Colon (tissue), 2 donors: ENCODE results near the gene OR56B1.

Experiments
- FAIRE-seq: peaks from 2 replicates; lab custom pipeline; 2012; peaks lifted over from hg19 to GRCh38; lab: Jason Lieb, UNC
- donor health status: control.
- donor health status: control.

Gene OR56B1

DNA sequence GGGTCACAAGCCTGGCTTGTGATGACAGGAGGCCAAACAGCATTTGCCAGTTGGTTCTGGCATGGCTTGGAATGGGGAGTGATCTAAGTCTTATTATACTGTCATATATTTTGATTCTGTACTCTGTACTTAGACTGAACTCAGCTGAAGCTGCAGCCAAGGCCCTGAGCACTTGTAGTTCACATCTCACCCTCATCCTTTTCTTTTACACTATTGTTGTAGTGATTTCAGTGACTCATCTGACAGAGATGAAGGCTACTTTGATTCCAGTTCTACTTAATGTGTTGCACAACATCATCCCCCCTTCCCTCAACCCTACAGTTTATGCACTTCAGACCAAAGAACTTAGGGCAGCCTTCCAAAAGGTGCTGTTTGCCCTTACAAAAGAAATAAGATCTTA, 843 bp downstream of the OR56B1 start:
- FAIRE-seq = no peak

DNA sequence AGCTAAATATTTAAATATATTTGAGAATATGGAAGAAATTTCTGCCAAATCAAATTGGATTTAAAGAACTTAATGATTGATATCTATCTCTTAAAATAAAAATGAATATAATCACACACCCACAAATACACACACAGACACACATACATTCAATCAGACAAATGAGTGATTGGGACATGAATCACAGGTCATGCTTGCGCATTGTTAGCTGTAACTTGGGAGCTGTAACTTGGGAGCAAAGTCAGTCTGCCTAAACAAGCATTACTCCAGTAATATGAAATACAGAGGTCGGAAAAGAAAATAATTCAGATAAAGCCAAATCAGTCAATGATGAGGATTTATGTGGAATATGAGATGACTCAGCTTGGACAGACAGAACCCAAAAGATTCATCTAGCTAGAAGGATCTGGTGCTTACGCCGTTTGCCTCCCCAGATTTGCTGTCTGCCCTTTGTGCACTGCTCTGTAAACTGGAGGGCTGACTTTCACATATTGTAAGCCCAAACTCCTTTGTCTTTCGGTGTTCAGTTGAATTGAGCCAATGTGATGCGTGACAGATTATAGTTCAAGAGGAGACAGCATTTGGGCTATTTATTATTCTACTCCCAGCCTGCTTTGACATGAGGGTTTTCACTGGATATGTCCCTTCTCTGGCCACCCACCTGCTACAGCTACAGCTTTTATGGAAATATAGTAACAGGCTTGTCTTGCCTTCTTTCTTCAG, 1.6 kb downstream of the OR56B1 start:
- no peak for FAIRE-seq

DNA sequence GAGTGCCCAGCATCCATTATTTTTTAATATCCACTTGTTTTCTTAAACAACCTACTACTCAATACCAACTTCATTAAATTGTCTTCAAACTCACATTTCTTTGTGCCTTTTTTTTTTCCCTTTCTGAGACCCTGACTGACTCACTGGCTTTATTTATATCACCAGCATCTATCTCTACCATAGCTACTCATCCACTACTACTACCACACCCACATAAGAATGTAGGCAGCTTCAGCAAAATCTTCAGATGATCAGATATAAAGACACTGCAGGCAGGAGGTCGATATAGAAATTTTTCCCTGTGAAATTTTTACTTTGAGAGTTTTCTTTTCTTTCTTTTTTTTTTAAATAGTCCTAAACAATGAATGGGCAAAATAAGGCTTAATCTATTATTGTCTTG, 2.2 kb downstream of the OR56B1 start:
- FAIRE-seq = no peak

DNA sequence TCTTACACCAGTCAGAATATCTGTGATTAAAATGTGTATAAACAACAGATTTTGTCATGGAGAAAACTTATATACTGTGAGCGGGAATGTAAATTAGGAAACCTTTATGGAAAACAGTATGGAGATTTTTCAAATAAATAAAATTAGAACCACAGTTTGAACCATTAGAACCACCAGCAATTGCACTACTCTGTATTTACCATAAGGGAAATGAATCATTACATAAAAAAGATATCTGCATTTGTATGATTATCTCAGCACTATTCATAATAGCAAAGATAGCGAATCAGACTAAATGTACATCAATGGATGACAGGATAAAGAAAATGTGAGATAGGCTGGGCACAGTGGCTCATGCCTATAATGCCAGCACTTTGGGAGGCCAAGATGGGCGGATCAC, 10.4 kb downstream of the OR56B1 start:
- FAIRE-seq = no peak

DNA sequence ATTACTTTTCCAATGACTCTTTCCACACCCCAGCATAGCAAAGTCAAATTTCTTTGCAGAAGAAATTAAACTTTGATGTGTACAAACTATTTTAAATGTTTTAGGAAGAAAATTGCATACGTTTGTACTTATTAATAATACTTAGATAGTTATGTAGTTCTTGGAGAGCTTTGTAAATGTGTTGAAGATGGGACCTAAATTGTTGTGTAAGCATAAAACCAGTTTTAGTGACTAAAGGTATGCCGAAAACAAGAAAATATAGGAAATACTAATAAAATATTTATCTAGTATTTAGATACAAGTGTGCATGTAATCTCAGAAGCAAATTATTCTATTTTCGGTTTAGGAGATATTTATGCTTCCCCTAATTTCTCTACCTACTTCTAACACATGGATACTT, 13.6 kb downstream of the OR56B1 start:
- no peak for FAIRE-seq

DNA sequence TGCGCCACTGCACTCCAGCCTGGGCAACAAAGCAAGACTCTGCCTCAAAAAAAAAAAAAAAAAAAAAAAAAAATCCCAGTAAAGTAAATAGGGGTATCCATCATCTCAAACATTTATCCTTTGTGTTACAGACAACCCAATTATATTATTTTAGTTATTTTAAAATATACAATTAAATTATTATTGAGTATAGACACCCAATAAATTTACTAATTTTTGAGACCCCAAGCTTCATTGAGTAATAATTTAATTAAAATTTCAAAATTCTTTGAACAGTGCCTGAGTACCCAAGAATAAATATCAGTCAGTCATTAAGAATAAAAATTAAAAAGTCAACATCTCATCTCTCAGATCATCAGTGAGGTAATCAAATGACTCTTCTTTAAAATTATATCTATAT, 17.7 kb downstream of the OR56B1 start, which contains the start of gene OR52N4:
OR52N4 (plus strand) TSS at position 301 of the 400 bp plus-strand sequence. CDS start 498 bp downstream, outside the sequence.
- no peak for FAIRE-seq

DNA sequence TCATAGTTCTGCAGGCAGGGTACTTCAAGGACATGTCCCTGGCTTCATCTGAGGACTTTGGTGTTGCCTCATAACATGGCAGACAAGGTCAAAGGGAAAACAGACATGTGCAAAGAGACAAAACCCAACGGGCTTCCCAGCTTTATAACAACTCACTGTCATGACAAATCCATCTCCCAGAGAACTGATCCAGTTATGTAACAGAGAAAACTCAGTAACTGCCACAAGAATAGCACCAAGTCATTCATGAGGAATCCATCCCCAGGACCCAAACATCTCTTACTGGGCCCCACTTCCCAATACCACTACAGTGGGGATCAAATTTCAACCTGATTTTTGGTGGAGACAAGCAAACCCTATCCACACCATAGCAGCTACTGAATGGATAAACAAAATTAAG, 30.8 kb downstream of the OR56B1 start:
- no peak for FAIRE-seq

DNA sequence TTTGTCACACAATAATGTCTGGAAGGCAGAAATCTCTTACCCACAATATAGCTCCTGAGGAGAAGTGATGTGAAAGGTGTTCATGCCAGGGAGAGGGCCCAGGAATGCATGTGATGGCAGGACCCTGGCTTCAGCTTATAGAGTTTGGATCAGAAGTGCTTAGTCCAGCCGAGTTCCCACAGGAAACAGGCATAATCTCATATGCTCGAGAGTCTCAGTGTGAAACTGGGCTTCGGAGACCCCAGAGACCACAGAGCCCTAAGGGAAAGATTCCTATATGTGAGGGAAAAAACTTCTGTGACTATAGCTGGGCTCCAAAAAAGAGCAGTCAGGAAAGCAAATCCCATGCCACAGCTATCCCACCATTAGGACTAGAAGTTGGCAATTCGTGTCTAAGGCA, 47.0 kb downstream of the OR56B1 start, which contains the start of gene OR52N5:
OR52N5 (minus strand) TSS at position 101 of the 400 bp plus-strand sequence. CDS start 4,721 bp downstream, outside the sequence.
- FAIRE-seq = no peak
